ENCODE measurements around the gene ZNF678. TPM values are rescaled to one million over a fixed set of nuclear protein-coding genes. Genes with fewer than 3 reads are reported as not detected.

The ZNF678 gene
- total RNA-seq, 2 experiments from 2014 or later, result 9.5 TPM

GRCh38 chr1:227621211-227621610 lies 57.9 kb downstream of the ZNF678 start:
- Mint-ChIP-seq H3K4me1 (ENCODE audit: low read depth) (no peaks in the 10 kb centered on the region), H3K27ac (no peak overlapping the region), H3K9me3 (peaks cover 58% of the 10 kb centered on the region), H3K27me3 (ENCODE audit: low read depth) (no peaks in the 10 kb centered on the region), H3K36me3 (ENCODE audit: low read depth) (peaks cover 75% of the 10 kb centered on the region), H3K4me3 (no peak overlapping the region)
- intact Hi-C loops (cut with micrococcal nuclease), result no loop called here
- CTCF ChIA-PET, result no interaction called here
- DNase-seq, result no peak

GRCh38 chr1:227622739-227623475 lies 59.6 kb downstream of the ZNF678 start:
- DNase-seq, result no peak
- Mint-ChIP-seq H3K27me3 (ENCODE audit: low read depth) (no peaks in the 10 kb centered on the region), H3K4me3 (no peak overlapping the region), H3K36me3 (ENCODE audit: low read depth) (peaks cover 70% of the 10 kb centered on the region), H3K4me1 (ENCODE audit: low read depth) (no peaks in the 10 kb centered on the region), H3K9me3 (peaks cover 60% of the 10 kb centered on the region), H3K27ac (no peak overlapping the region)
- CTCF ChIA-PET, result no interaction called here
- intact Hi-C loops (cut with micrococcal nuclease), result no loop called here

GRCh38 chr1:227632325-227632724 lies 69.0 kb downstream of the ZNF678 start:
- intact Hi-C loops (cut with micrococcal nuclease), result no loop called here
- no peaks in the 10 kb centered on the region for H3K27me3 Mint-ChIP-seq (ENCODE audit: low read depth)

GRCh38 chr1:227635596-227635995 lies 72.2 kb downstream of the ZNF678 start:
- no peaks in the 10 kb centered on the region for H3K4me1 Mint-ChIP-seq (ENCODE audit: low read depth)
- H3K27me3 Mint-ChIP-seq (ENCODE audit: low read depth), result no peaks in the 10 kb centered on the region
- H3K9me3 Mint-ChIP-seq, result peaks cover 53% of the 10 kb centered on the region
- CTCF ChIA-PET, result no interaction called here
- no peak overlapping the region for H3K27ac Mint-ChIP-seq
- H3K36me3 Mint-ChIP-seq (ENCODE audit: low read depth), result peaks cover 56% of the 10 kb centered on the region
- H3K4me3 Mint-ChIP-seq, result no peak overlapping the region
- intact Hi-C loops (cut with micrococcal nuclease), result no loop called here
- DNase-seq, result no peak

More at GRCh38 chr1:227632325-227632724, 69.0 kb downstream of the ZNF678 start:
- no peak overlapping the region for H3K4me3 Mint-ChIP-seq
- peaks cover 64% of the 10 kb centered on the region for H3K36me3 Mint-ChIP-seq (ENCODE audit: low read depth)
- no peak for DNase-seq
- H3K27ac Mint-ChIP-seq, result no peak overlapping the region
- H3K9me3 Mint-ChIP-seq, result peaks cover 58% of the 10 kb centered on the region
- no peaks in the 10 kb centered on the region for H3K4me1 Mint-ChIP-seq (ENCODE audit: low read depth)
- CTCF ChIA-PET, result no interaction called here

GRCh38 chr1:227654431-227654830 lies 91.1 kb downstream of the ZNF678 start:
- intact Hi-C loops (cut with micrococcal nuclease), result no loop called here
- no peaks in the 10 kb centered on the region for H3K27me3 Mint-ChIP-seq (ENCODE audit: low read depth)
- H3K9me3 Mint-ChIP-seq, result peaks cover 62% of the 10 kb centered on the region
- H3K36me3 Mint-ChIP-seq (ENCODE audit: low read depth), result peaks cover 65% of the 10 kb centered on the region
- H3K27ac Mint-ChIP-seq, result no peak overlapping the region
- no peak overlapping the region for H3K4me3 Mint-ChIP-seq
- H3K4me1 Mint-ChIP-seq (ENCODE audit: low read depth), result no peaks in the 10 kb centered on the region
- CTCF ChIA-PET, result no interaction called here
- no peak for DNase-seq

GRCh38 chr1:227654858-227655752 lies 91.7 kb downstream of the ZNF678 start:
- no peak overlapping the region for H3K4me3 Mint-ChIP-seq
- no peaks in the 10 kb centered on the region for H3K27me3 Mint-ChIP-seq (ENCODE audit: low read depth)
- no peak for DNase-seq
- CTCF ChIA-PET, result no interaction called here
- no peak overlapping the region for H3K27ac Mint-ChIP-seq
- peaks cover 61% of the 10 kb centered on the region for H3K9me3 Mint-ChIP-seq
- H3K36me3 Mint-ChIP-seq (ENCODE audit: low read depth), result peaks cover 62% of the 10 kb centered on the region
- H3K4me1 Mint-ChIP-seq (ENCODE audit: low read depth), result no peaks in the 10 kb centered on the region
- intact Hi-C loops (cut with micrococcal nuclease), result no loop called here

- Mint-ChIP-seq H3K4me3 (no peak overlapping the region), H3K9me3 (peaks cover 67% of the 10 kb centered on the region), H3K4me1 (ENCODE audit: low read depth) (no peaks in the 10 kb centered on the region), H3K36me3 (ENCODE audit: low read depth) (peaks cover 47% of the 10 kb centered on the region), H3K27ac (no peak overlapping the region), H3K27me3 (ENCODE audit: low read depth) (no peaks in the 10 kb centered on the region)
- intact Hi-C loops (cut with micrococcal nuclease), result no loop called here
- no peak for DNase-seq
- CTCF ChIA-PET, result no interaction called here
Measured at GRCh38 chr1:227661495-227661894, 98.1 kb downstream of the ZNF678 start.

- intact Hi-C loops (cut with micrococcal nuclease), result no loop called here
- Mint-ChIP-seq H3K4me1 (ENCODE audit: low read depth) (no peaks in the 10 kb centered on the region), H3K27ac (no peak overlapping the region), H3K9me3 (peaks cover 71% of the 10 kb centered on the region), H3K4me3 (no peak overlapping the region), H3K36me3 (ENCODE audit: low read depth) (peaks cover 40% of the 10 kb centered on the region), H3K27me3 (ENCODE audit: low read depth) (no peaks in the 10 kb centered on the region)
- CTCF ChIA-PET, result no interaction called here
- no peak for DNase-seq
Measured at GRCh38 chr1:227662933-227663332, 99.6 kb downstream of the ZNF678 start.

- peaks cover 31% of the 10 kb centered on the region for H3K36me3 Mint-ChIP-seq (ENCODE audit: low read depth)
- no peak overlapping the region for H3K27ac Mint-ChIP-seq
- H3K9me3 Mint-ChIP-seq, result peaks cover 75% of the 10 kb centered on the region
- no peak overlapping the region for H3K4me3 Mint-ChIP-seq
- CTCF ChIA-PET, result interaction anchor here (0.6 kb wide), 1 partner anchor 17 kb away, joined by 3 read pairs; no protein-coding TSS in a partner anchor
- DNase-seq, result no peak
- H3K4me1 Mint-ChIP-seq (ENCODE audit: low read depth), result no peaks in the 10 kb centered on the region
- no peaks in the 10 kb centered on the region for H3K27me3 Mint-ChIP-seq (ENCODE audit: low read depth)
- intact Hi-C loops (cut with micrococcal nuclease), result no loop called here
Measured at GRCh38 chr1:227666286-227666685, 102.9 kb downstream of the ZNF678 start.

GRCh38 chr1:227673441-227673840 lies 110.1 kb downstream of the ZNF678 start:
- intact Hi-C loops (cut with micrococcal nuclease), result no loop called here
- H3K4me3 Mint-ChIP-seq, result no peak overlapping the region

GRCh38 chr1:227685807-227686206 lies 122.5 kb downstream of the ZNF678 start:
- Mint-ChIP-seq H3K4me3 (no peak overlapping the region), H3K9me3 (peaks cover 60% of the 10 kb centered on the region)

More at GRCh38 chr1:227673441-227673840, 110.1 kb downstream of the ZNF678 start:
- Mint-ChIP-seq H3K27ac (no peak overlapping the region), H3K9me3 (peaks cover 60% of the 10 kb centered on the region), H3K27me3 (ENCODE audit: low read depth) (no peaks in the 10 kb centered on the region), H3K36me3 (ENCODE audit: low read depth) (peaks cover 16% of the 10 kb centered on the region), H3K4me1 (ENCODE audit: low read depth) (no peaks in the 10 kb centered on the region)
- DNase-seq, result no peak
- CTCF ChIA-PET, result no interaction called here

GRCh38 chr1:227697321-227697864 lies 134.0 kb downstream of the ZNF678 start:
- peaks cover 40% of the 10 kb centered on the region for H3K9me3 Mint-ChIP-seq
- peaks cover 8% of the 10 kb centered on the region for H3K27me3 Mint-ChIP-seq (ENCODE audit: low read depth)
- intact Hi-C loops (cut with micrococcal nuclease), result no loop called here
- CTCF ChIA-PET, result no interaction called here
- no peak overlapping the region for H3K4me3 Mint-ChIP-seq
- no peaks in the 10 kb centered on the region for H3K4me1 Mint-ChIP-seq (ENCODE audit: low read depth)
- H3K27ac Mint-ChIP-seq, result no peak overlapping the region
- DNase-seq, result no peak
- peaks cover 19% of the 10 kb centered on the region for H3K36me3 Mint-ChIP-seq (ENCODE audit: low read depth)

More at GRCh38 chr1:227685807-227686206, 122.5 kb downstream of the ZNF678 start:
- H3K36me3 Mint-ChIP-seq (ENCODE audit: low read depth), result peaks cover 11% of the 10 kb centered on the region
- H3K27me3 Mint-ChIP-seq (ENCODE audit: low read depth), result no peaks in the 10 kb centered on the region
- CTCF ChIA-PET, result no interaction called here
- H3K27ac Mint-ChIP-seq, result no peak overlapping the region
- intact Hi-C loops (cut with micrococcal nuclease), result no loop called here
- DNase-seq, result no peak
- H3K4me1 Mint-ChIP-seq (ENCODE audit: low read depth), result no peaks in the 10 kb centered on the region

All from activated naive CD4-positive, alpha-beta T cell treated with anti-CD3 and anti-CD28 coated beads for 36 hours (primary cell).